ENCODE results near the gene RPL7A. TPM values are rescaled to one million over a fixed set of nuclear protein-coding genes. Genes with fewer than 3 reads are reported as not detected.

RPL7A gene
- total RNA-seq, 2 experiments from 2014 or later, result 3,479 to 3,507 TPM

DNA sequence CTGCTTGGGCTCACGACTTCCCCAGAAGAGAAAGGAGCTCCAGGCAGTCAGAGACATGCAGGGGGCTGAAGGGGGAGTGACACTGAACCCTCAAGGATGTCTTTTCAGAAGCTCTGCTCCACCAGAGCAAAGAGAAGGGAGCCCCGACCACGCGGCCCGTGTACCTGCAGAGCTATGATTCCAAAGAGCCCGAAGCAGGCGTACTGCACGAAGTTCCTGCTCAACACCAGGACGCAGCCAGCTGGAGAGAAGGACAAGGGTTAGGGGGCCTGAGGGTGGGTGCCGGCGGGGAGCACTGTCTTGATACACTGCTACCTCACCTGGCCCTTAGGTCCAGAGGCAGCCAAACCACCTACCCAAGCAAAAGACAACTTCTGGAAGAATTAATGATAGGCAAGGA is 18.4 kb downstream of the RPL7A start:
- Mint-ChIP-seq H3K36me3 (ENCODE audit: low read depth) (peaks cover 75% of the 10 kb centered on the region), H3K27me3 (no peaks in the 10 kb centered on the region), H3K4me1 (ENCODE audit: low read depth) (peaks cover 50% of the 10 kb centered on the region), H3K27ac (peak overlapping the region; percentile 0), H3K4me3 (no peak overlapping the region), H3K9me3 (no peaks in the 10 kb centered on the region)
- intact Hi-C loops (cut with micrococcal nuclease), result no loop called here
- POLR2A ChIA-PET, result interaction anchor here (0.7 to 28.8 kb wide), 4 partner anchors 9 to 336 kb away, joined by 3 to 872 read pairs (median 6); partner anchors contain the start of genes CACFD1, MED22, RPL7A and SURF1
- TF ChIP-seq, protein P1, sequence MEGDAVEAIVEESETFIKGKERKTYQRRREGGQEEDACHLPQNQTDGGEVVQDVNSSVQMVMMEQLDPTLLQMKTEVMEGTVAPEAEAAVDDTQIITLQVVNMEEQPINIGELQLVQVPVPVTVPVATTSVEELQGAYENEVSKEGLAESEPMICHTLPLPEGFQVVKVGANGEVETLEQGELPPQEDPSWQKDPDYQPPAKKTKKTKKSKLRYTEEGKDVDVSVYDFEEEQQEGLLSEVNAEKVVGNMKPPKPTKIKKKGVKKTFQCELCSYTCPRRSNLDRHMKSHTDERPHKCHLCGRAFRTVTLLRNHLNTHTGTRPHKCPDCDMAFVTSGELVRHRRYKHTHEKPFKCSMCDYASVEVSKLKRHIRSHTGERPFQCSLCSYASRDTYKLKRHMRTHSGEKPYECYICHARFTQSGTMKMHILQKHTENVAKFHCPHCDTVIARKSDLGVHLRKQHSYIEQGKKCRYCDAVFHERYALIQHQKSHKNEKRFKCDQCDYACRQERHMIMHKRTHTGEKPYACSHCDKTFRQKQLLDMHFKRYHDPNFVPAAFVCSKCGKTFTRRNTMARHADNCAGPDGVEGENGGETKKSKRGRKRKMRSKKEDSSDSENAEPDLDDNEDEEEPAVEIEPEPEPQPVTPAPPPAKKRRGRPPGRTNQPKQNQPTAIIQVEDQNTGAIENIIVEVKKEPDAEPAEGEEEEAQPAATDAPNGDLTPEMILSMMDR (IDR thresholded peaks at IDR 0.05), result no peak
- ATAC-seq, result no peak
- CTCF ChIA-PET, result interaction anchor here (1.4 kb wide), 1 partner anchor 120 kb away, joined by 4 read pairs; no protein-coding TSS in a partner anchor
- DNase-seq, result no peak

DNA sequence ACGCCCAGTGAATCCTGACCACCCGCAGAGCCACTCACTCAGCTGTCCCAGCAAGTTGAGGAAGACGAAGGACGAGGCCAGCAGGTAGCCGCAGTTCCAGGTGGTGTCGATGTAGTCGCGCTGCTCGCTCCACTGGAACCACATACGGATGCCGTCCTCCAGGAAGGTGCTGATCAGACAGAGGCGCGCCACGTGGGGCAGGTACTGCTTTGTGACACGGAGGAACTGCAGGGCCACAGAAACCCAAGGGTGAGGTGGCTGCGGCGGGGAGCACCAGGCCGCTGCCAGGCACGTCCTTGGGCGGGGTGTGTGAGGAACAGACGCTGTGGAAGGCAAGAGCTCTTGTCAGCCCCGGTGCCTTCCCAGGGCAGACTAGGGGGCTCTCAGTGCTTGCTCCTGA is 19.2 kb downstream of the RPL7A start:
- no peaks in the 10 kb centered on the region for H3K27me3 Mint-ChIP-seq
- intact Hi-C loops (cut with micrococcal nuclease), result no loop called here
- peak overlapping the region; percentile 11 for H3K27ac Mint-ChIP-seq
- no peak for DNase-seq
- ATAC-seq, result no peak
- H3K36me3 Mint-ChIP-seq (ENCODE audit: low read depth), result peaks cover 75% of the 10 kb centered on the region
- no peak overlapping the region for H3K4me3 Mint-ChIP-seq
- no peaks in the 10 kb centered on the region for H3K9me3 Mint-ChIP-seq
- peaks cover 50% of the 10 kb centered on the region for H3K4me1 Mint-ChIP-seq (ENCODE audit: low read depth)
- POLR2A ChIA-PET, result interaction anchor here (0.9 to 28.8 kb wide), 3 partner anchors 11 to 92 kb away, joined by 4 to 872 read pairs (median 5); partner anchors contain the start of genes CACFD1, MED22, RPL7A and SURF1
- CTCF ChIA-PET, result no interaction called here
- TF ChIP-seq, protein P1 (IDR thresholded peaks at IDR 0.05), result no peak

DNA sequence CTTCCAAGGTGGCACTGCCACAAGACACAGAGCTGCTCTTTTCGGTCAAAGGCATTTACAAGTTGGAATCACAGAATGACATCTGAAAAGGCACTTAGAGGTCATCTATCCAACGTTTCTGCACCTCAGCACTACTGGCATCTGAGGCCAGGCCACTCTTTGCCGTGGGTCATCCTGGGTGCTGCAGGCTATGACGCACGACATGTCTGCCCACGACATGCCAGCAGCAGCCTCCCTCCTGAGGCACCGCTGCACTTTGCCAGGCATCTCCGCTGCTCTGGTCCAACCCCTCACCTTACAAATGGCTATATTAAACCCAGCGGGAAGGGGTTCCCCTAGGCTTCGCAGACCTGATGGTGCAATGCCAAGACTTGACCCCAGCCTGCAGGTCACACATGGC is 19.8 kb downstream of the RPL7A start:
- DNase-seq (no peak), ATAC-seq (no peak)
- Mint-ChIP-seq H3K4me3 (no peak overlapping the region), H3K36me3 (ENCODE audit: low read depth) (peaks cover 80% of the 10 kb centered on the region), H3K9me3 (no peaks in the 10 kb centered on the region), H3K27me3 (no peaks in the 10 kb centered on the region), H3K4me1 (ENCODE audit: low read depth) (peaks cover 56% of the 10 kb centered on the region), H3K27ac (peak overlapping the region; percentile 98)
- ChIA-PET POLR2A (interaction anchor here (1.5 to 28.8 kb wide), 2 partner anchors 10 to 19 kb away, joined by 5 to 872 read pairs; partner anchors contain the start of genes MED22, RPL7A, SURF1 and SURF2), CTCF (interaction anchor here (1.1 kb wide), 1 partner anchor 16 kb away, joined by 4 read pairs; no protein-coding TSS in a partner anchor)
- TF ChIP-seq, protein P1 (IDR thresholded peaks at IDR 0.05), result no peak
- intact Hi-C loops (cut with micrococcal nuclease), result no loop called here

DNA sequence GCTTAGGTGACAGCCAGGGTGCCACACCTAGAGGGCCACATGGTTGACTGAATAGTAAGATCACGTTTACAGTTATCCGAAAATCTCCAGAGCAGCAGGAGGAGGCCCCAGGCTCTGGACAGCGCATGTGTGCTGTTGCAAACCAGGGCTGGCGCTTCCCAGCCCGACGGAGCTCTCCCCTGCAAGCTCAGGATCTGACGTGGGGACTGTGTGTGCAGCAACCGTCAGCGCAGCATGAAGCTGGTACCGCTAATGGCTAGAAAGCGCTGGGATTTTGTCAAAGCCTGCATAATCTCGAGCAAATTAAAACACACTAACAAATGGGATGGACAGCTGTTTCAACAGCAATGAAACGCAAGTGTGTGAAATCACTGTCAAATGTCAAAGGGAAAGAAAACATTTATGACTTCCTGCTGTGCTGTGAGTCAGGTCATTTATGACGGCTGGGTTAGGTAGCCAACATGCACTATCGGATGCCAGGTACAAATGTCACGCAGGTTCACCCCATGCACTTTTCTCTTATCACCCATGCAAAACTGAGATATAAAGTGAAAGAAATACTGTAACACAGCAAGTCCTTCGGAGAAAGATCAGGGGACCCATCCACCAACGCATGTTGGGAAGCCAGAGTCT is 20.3 kb downstream of the RPL7A start:
- intact Hi-C loops (cut with micrococcal nuclease), result no loop called here
- TF ChIP-seq, protein P1 (IDR thresholded peaks at IDR 0.05), result no peak
- DNase-seq (no peak), ATAC-seq (no peak)
- Mint-ChIP-seq H3K4me3 (peak overlapping the region; percentile 79), H3K27ac (peak overlapping the region; percentile 98), H3K36me3 (ENCODE audit: low read depth) (peaks cover 84% of the 10 kb centered on the region), H3K27me3 (no peaks in the 10 kb centered on the region), H3K9me3 (no peaks in the 10 kb centered on the region), H3K4me1 (ENCODE audit: low read depth) (peaks cover 61% of the 10 kb centered on the region)
- ChIA-PET POLR2A (interaction anchor here (1.5 to 28.8 kb wide), 2 partner anchors 9 to 19 kb away, joined by 5 to 872 read pairs; partner anchors contain the start of genes MED22, RPL7A, SURF1 and SURF2), CTCF (interaction anchor here (1.1 kb wide), 1 partner anchor 17 kb away, joined by 4 read pairs; no protein-coding TSS in a partner anchor)

DNA sequence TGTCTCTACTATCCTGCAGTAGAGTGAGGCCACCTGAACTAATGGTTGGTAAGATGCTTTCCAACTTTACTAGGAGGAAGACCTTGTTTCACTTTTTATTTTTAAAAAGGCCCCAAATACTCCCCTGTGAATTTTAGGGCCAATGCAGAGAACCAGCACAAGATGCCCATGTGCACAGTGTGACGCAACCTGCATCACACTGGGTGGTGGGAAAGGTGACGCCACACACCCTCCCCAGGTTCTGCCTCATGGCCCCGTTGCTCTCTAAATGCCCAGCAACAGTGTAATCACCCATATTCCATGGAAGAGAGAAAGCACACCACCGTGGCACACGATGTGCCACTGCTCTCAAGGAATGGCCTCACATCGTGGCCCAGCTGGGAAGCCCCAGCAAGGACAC is 21.4 kb downstream of the RPL7A start:
- H3K9me3 Mint-ChIP-seq, result no peaks in the 10 kb centered on the region
- H3K27ac Mint-ChIP-seq, result peak overlapping the region; percentile 98
- CTCF ChIA-PET, result no interaction called here
- H3K36me3 Mint-ChIP-seq (ENCODE audit: low read depth), result peaks cover 80% of the 10 kb centered on the region
- no peak for DNase-seq
- no peaks in the 10 kb centered on the region for H3K27me3 Mint-ChIP-seq
- H3K4me1 Mint-ChIP-seq (ENCODE audit: low read depth), result peaks cover 62% of the 10 kb centered on the region
- no peak for ATAC-seq
- TF ChIP-seq, protein P1 (IDR thresholded peaks at IDR 0.05), result no peak
- POLR2A ChIA-PET, result interaction anchor here (3.9 to 28.8 kb wide), 2 partner anchors 20 to 47 kb away, joined by 33 to 872 read pairs; partner anchors contain the start of genes MED22, REXO4, RPL7A and SURF1
- intact Hi-C loops (cut with micrococcal nuclease), result no loop called here
- peak overlapping the region; percentile 79 for H3K4me3 Mint-ChIP-seq
